GM19193 (cell line): ENCODE data around the gene FREM1.

ENCODE experiments used
- POLR2A ChIP-seq: IDR thresholded peaks from 4 replicates; pipeline ENCODE4 v1.6.1; 2011; ENCODE audit not compliant: insufficient read depth, insufficient read length; ENCODE audit errors: extremely low read depth

FREM1 gene

DNA sequence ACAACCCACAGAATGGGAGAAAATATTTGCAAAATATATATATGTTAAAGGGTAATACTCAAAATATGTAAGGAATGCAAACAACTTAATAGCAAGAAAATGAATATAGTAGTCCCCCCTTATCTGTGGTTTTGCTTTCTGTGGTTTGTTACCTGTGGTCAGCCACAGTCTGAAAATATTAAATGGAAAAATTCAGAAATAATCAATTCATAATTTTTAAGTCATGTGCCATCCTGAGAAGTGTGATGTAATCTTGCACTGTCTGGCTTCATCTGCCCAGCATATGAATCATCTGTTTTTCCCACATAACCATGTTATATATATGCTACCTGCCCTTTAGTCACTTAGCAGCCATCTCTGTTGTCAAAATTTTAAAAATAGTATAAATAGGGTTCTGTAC, 199.4 kb downstream of the FREM1 start:
- no peak for TF ChIP-seq POLR2A

DNA sequence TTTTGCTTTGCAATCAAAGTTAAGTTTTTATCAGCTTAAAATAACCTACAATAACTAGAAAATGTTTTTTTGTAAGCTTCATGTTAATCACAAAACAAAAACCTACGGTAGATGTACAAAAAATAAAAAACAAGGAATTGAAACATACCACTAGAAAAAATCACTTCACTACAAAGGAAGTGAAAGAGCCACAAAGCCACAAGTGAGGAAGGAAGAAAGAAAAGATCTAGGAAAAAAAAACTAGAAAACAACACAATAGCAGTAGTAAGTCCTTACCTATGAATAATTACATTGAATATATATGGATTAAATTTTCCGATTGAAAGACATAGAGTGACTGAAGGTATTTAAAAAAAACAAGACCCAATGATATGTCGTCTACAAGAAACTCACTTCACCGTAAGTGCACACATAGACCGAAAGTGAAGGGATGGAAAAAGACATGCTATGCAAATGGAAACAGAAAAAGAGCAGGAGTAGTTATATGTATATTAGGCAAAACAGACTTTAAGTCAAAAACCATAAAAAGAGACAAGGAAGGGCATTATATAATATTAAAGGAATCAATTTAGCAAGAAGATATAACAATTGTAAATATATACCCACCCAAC, 203.6 kb downstream of the FREM1 start:
- TF ChIP-seq POLR2A = no peak

DNA sequence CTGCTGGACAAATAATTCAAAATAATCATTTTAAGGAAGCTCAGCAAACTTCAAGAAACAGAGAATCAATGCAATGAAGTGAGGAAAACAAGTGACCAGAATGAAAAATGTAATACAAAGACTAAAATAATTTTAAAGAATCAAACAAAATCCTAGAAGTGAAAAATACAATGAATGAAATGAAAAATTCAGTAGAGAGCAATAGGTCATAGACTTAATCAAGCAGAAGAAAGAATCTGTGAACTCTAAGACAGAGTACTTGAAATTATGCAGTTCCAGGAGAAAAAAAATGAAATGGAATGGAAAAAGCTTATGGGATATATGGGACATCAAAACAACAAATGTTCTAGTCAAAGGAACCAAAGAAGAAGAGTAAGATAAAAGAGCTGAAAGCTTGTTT, 205.1 kb downstream of the FREM1 start:
- TF ChIP-seq POLR2A = no peak

DNA sequence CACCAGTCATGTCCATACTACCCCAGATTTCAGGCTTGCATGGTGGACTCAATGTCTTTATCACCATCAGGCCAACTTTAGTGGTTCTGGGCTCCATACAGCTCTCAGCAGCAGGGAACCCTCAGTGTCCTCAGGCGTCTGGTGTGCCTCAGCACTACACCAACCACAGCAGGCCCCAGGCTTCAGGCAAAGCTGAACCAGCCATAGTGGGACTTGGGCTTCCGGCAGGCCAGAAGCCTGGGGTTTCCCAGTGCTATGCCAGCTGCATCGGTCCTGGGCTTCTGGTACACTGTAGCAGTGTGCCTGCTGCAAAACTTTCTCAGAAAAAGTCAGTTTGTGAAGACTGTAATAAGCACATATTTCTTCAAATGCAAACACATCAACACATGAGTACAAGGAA, 205.9 kb downstream of the FREM1 start:
- TF ChIP-seq POLR2A = no peak

DNA sequence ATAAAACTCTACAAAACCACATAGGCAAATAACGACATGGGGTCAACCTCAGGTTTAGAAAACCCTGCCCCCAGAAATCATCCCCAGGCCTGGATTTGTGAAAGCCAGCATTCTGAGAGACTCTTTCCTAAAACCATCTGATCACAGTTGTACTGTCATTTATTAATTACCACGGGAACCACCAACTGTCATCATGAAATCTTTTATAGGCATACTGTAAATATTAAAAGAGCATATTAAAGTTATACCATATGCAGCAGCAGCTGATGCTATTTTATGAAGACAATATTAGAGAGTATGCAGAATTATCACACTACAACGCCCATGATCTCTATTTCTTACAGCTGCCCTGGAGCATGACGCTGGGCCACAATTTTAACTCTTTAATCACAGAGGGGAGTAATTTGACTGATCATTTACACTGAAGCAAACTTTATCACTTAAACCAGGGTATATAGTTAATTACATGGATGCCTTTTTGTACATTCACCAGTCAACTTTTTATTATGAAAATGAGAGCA, 208.0 kb downstream of the FREM1 start:
- no peak for TF ChIP-seq POLR2A

DNA sequence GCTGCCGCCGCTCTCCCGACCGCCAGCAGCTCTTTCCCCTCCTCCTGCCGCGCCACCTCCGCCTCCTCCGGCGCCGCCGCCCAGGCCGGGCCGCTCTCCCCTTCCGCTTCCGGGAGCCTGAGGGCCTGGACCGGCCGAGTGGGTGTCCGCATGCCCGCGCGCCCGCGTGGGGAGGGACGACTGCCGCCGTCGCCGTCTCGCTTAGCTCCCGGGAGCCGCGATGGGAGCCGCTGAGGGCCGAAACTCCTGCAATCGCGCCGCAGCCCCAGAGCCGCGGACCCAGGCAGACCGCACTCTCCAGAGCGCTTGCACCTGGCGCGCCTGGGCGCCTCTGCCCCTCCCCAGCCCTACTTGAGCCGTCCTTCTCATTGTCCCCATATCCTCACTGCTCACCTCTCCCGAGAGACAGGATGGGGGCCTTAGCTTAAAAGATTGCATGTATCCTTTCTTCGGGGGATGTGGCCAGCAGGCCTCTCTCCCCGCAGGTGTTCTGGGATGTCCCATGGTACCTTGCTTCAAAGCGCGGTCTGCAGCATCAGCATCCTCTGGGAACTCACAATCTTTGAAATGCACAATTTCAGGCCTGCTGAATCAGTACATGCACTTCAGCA, 216.9 kb downstream of the FREM1 start, which contains the start of gene ZDHHC21:
Gene ZDHHC21, minus strand, starts transcription at position 182 of the 611 bp plus-strand sequence. CDS start 19,092 bp downstream, outside the sequence.
- peak; percentile 82 for TF ChIP-seq POLR2A

DNA sequence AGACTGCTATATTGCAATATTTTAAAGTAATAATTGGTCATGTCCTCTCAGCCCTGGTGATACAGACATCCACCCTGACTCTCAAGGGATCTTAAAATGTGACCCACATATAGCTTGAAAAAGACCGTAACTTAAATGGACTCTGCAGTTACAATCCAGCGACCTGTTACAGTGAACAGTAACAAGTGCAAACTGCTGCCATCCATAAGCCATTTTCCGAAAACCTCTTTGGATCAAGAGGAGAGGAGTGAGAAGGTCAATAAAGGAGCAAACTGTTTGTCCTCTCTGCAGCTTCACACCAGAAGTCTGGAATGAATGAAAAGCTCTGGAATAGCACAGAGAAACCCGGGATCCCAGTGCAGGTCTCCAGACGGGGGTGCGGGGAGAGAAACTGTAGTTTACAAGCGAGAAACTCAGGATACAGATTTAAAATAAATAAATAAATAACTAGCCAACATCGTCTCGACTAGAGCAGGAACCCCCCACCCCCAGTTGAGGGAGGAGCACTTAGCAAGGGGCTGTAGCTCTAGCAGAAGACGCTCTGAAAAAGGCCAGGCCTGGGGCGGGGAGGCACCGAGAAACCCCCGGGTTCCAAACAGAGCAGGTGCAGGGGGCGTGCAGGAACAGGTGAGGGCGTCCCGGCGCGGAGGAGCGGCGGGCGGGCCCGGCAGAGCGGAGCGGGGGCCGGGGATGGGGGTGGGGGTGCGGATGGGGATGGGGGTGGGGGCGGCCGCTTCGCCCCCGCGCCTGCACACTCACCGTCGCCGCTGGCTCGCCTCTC, 217.6 kb downstream of the FREM1 start:
- no peak for TF ChIP-seq POLR2A

DNA sequence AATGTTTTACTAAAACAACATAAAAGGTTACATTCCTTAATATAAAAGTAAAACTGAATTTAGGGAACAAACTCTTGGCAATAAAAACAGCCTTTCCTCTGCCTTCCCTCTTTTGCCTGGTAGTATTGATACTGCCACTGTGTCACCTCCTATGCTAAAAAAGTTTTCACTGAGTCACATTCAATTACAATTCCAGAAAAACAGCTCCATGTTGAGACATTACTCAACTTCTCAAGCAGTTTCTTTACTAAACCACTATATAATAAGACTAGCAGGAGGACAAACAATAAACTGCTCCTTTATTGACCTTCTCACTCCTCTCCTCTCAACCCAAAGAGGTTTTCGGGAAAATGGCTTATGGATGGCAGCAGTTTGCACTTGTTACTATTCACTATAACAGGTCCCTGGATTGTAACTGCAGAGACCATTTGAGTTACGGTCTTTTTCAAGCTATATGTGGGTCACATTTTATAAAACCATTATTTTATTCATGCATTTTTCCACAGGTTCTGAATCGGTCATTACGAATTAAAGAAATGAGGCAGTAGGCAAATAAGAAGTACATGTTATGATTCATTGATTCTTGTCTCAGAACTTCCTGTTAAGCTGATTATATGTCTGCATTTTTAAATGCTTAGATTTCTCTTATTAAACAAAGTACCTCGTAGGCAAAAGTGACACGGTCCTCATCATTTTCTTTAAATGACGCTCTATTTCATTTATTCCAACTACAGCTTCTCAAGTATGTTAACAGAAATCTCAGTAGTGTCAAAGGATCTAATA, 219.1 kb downstream of the FREM1 start:
- no peak for TF ChIP-seq POLR2A

DNA sequence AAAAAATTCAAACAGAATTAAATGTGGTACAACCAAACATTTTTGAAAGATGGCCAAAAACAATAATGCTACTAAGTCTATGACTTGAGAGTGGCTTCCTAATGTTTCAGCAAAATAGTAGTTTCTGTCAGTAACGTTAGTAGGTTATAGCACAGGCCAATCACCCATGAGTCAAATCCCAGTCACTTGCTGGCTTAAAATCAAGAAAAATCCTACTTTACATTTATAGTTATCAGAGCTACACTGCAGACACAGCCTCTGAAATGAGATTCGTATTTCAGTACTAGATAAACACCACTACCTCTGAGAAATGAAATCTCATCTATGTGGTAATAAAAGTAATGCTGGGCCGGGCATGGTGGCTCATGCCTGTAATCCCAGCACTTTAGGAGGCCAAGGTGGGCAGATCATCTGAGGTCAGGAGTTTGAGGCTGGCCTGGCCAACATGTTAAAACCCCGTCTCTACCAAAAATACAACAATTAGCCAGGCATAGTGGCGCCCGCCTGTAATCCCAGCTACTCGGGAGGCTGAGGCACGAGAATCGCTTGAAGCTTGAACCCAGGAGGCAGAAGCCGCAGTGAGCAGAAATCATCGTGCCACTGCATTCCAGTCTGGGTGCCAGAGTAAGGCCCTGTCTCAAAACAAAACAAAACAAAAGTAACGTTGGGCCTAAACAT, 223.0 kb downstream of the FREM1 start:
- TF ChIP-seq POLR2A = no peak

DNA sequence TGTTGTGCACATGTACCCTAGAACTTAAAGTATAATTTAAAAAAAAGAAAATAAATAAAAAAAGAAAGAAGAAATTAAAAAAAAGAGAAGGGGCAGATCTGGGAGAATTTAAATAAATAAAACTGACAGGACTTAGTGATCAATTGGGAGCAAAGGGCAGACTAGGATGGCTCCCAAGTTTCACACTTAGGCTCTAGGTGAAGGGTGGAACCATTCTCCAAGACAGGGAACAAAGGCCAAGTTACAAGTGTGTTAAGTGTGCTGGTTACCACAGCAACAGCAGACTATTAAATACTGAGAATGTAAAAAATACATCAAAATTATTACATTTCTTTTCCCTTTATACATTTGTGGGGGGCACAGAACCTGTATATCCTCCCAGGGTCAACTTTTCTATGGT, 224.1 kb downstream of the FREM1 start:
- no peak for TF ChIP-seq POLR2A
